Right lobe of liver (tissue), 4 donors: ENCODE measurements around the gene DVL3.

Source experiments
- POLR2A ChIP-seq: fragments of 450-650 bp; IDR thresholded peaks from one replicate; pipeline ENCODE4 v1.6.1; 2017; ENCODE audit warnings: antibody characterized with exemption, mild to moderate bottlenecking
- TF ChIP-seq, protein P1 (sequence below), 4 donors: fragments of 200-600 bp in 3 of 4; fragments of 450-650 bp in 1 of 4; IDR thresholded peaks; one replicate each; pipeline versions ENCODE4 v1.5.1 to v1.8.0; 2016 to 2022; ENCODE audit warnings: antibody characterized with exemption in 4 of 4, mild to moderate bottlenecking in 2 of 4
- donor health status: DM: no; HTN: no; CAD: no.
- donor health status: DM: no; HTN: no; CAD: no.
- donor health status: DM: no; HTN: yes; CAD: no.

DNA sequence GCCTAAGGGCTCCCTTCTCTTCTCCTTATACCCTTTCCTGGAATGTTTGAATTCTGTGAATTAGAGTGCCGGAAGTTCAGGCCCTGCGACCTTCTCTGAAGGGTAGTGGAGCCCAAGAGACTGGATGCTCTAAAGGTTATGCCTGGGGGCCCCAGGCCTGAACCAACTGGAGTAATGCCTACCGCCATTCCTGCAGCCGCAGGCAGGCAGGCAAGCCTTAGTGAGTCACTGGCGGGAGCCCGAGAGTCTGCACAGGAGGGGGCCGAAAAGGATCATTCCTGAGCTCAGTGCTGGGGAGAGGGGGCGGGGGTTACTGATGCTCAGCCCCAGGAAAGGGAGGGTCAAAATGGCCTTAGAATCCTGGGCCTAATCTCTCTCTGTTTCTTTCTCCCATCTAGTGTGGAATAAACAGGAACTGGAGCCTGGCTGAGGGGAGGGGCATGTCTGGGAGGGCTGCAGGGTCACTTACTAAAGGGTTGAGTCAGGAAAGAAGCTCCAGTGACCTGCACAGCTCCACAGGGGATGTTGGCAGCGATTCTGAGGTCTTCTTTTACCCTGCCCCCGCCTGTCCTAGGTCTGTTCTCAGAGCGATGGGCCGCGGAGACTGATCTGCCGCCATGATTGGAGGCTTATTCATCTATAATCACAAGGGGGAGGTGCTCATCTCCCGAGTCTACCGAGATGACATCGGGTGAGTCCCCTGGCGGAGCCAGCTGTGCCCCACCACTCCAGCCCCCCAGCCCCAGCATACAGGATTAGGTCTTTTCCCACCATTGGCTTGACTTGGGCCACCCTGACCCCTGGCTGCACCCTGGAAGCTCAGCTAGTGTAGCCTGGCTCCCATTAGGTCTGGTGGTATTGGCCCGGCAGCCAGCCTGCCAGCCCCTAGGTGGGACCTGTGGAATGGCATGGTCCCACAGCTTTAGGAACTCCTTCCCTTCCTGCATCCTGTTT is 21.5 kb downstream of the DVL3 start:
- TF ChIP-seq, protein P1, sequence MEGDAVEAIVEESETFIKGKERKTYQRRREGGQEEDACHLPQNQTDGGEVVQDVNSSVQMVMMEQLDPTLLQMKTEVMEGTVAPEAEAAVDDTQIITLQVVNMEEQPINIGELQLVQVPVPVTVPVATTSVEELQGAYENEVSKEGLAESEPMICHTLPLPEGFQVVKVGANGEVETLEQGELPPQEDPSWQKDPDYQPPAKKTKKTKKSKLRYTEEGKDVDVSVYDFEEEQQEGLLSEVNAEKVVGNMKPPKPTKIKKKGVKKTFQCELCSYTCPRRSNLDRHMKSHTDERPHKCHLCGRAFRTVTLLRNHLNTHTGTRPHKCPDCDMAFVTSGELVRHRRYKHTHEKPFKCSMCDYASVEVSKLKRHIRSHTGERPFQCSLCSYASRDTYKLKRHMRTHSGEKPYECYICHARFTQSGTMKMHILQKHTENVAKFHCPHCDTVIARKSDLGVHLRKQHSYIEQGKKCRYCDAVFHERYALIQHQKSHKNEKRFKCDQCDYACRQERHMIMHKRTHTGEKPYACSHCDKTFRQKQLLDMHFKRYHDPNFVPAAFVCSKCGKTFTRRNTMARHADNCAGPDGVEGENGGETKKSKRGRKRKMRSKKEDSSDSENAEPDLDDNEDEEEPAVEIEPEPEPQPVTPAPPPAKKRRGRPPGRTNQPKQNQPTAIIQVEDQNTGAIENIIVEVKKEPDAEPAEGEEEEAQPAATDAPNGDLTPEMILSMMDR (IDR thresholded peaks at IDR 0.05) = no peak
- TF ChIP-seq POLR2A = no peak
